Activated CD8-positive, alpha-beta T cell treated with anti-CD3 and anti-CD28 coated beads, Interleukin-2, amount 10 ng/mL, durations not matched to agents 7 days and 5 days (primary cell): ENCODE data around the gene PRRC2A. TPM values are rescaled to one million over a fixed set of nuclear protein-coding genes. Genes with fewer than 3 reads are reported as not detected.
A peak's percentile ranks its signal among the peaks of the same experiment; 100 is the strongest.
"Not testable (repeated sequence)": the region's sequence is repeated elsewhere in the genome, so short reads cannot be mapped to it uniquely, and the experiment has no call there.

ENCODE experiments used
- ATAC-seq: fragments of 150-1000 bp; cut with Tn5 transposase; one replicate; pipeline ENCODE4 v1.10.0; 2021; ENCODE audit warnings: moderate library complexity
- CTCF ChIA-PET: fragments of 350-600 bp; sonication (Branson Sonifier 250); formaldehyde crosslinking; loops from one replicate; lab custom pipeline; 2021; ENCODE audit warnings: antibody characterized with exemption; lab: Charles Lee
- POLR2A ChIA-PET: fragments of 350-600 bp; sonication (Branson Sonifier 250); formaldehyde crosslinking; loops from one replicate; lab custom pipeline; 2021; ENCODE audit warnings: antibody characterized with exemption; lab: Charles Lee
- DNase-seq: peaks from one replicate; pipeline ENCODE4 v3.0.0-alpha.2; 2020
- H3K27ac Mint-ChIP-seq: one replicate; pipeline ENCODE4 v1.8.0; 2021; ENCODE audit warnings: mild to moderate bottlenecking, mixed read lengths
- H3K27me3 Mint-ChIP-seq: one replicate; pipeline ENCODE4 v1.8.0; 2021; ENCODE audit warnings: low read depth, mixed read lengths
- H3K36me3 Mint-ChIP-seq: one replicate; pipeline ENCODE4 v1.8.0; 2021; ENCODE audit warnings: low read depth, mixed read lengths
- H3K4me1 Mint-ChIP-seq: one replicate; pipeline ENCODE4 v1.8.0; 2021; ENCODE audit warnings: low read depth, mixed read lengths
- H3K4me3 Mint-ChIP-seq: one replicate; pipeline ENCODE4 v1.8.0; 2021; ENCODE audit warnings: mild to moderate bottlenecking, mixed read lengths
- H3K9me3 Mint-ChIP-seq: one replicate; pipeline ENCODE4 v1.8.0; 2022; ENCODE audit warnings: mixed read lengths; ENCODE audit not compliant: insufficient read depth
- total RNA-seq, 2 experiments: library from RNA; stranded (reverse); gene quantifications; one replicate each; pipeline ENCODE4 v1.2.3, GENCODE V29; 2021

PRRC2A gene
- total RNA-seq, 2 experiments from 2014 or later: 260 to 279 TPM

DNA sequence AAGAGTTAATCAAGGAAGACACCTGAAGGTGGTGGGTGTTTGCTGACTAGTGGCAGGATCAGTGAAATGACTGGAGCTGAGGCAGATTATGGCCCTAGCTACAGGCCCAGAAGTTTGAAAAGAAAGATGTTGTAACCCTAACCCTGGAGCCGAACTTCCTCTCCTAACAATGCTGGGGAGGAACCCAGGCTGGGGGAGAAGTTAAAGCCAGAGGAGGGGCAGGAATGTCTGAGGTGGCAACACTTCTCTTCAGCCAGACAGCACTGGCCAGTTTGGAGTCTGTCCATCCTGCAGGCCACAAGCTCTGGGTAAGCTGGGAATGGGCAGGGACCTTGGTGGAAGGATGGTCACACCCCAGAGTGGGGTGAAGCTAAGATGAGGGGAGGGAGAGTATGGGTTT is 34.5 kb upstream of the PRRC2A start, which contains the start of gene LST1:
Gene LST1, plus strand, starts transcription at position 270 of the 400 bp plus-strand sequence. CDS start 1,023 bp downstream, outside the sequence.
- ChIA-PET POLR2A (interaction anchor here (0.8 to 14.3 kb wide), 8 partner anchors 9 to 66 kb away, joined by 3 to 388 read pairs (median 8); partner anchors contain the start of genes BAG6, DDX39B, NCR3 and TNF), CTCF (interaction anchor here (1.4 to 24.1 kb wide), 7 partner anchors 4 to 40 kb away, joined by 4 to 928 read pairs (median 15); partner anchors contain the start of genes ATP6V1G2, DDX39B, LST1 and LTA)
- Mint-ChIP-seq H3K4me3 (peak within 1 kb of the TSS; percentile 84), H3K4me1 (peaks cover 79% of the 10 kb centered on the region), H3K9me3 (no peaks in the 10 kb centered on the region), H3K36me3 (peaks cover 61% of the 10 kb centered on the region), H3K27ac (peak within 1 kb of the TSS; percentile 94), H3K27me3 (no peaks in the 10 kb centered on the region)
- ATAC-seq: peak; percentile 3
- DNase-seq: no peak

- peak; percentile 59 for DNase-seq
- H3K4me1 Mint-ChIP-seq: peaks cover 86% of the 10 kb centered on the region
- no peaks in the 10 kb centered on the region for H3K27me3 Mint-ChIP-seq
- peaks cover 59% of the 10 kb centered on the region for H3K36me3 Mint-ChIP-seq
- ChIA-PET POLR2A (interaction anchor here (0.7 to 14.3 kb wide), 9 partner anchors 8 to 66 kb away, joined by 3 to 388 read pairs (median 5); partner anchors contain the start of genes BAG6, DDX39B, NCR3 and TNF), CTCF (interaction anchor here (1.4 to 24.1 kb wide), 8 partner anchors 4 to 41 kb away, joined by 4 to 928 read pairs (median 13); partner anchors contain the start of genes ATP6V1G2, DDX39B, LST1 and LTA)
- ATAC-seq: peak; percentile 52
- peak overlapping the region; percentile 84 for H3K4me3 Mint-ChIP-seq
- peak overlapping the region; percentile 94 for H3K27ac Mint-ChIP-seq
- H3K9me3 Mint-ChIP-seq: no peaks in the 10 kb centered on the region
These were observed 33.8 kb upstream of the PRRC2A start for GRCh38 chr6:31586599-31587281.

- H3K27me3 Mint-ChIP-seq: no peaks in the 10 kb centered on the region
- DNase-seq (no peak), ATAC-seq (no peak)
- CTCF ChIA-PET: interaction anchor here (0.7 to 24.1 kb wide), 7 partner anchors 3 to 94 kb away, joined by 3 to 928 read pairs (median 15); partner anchors contain the start of genes ATP6V1G2, DDX39B, LST1 and LTA
- peak overlapping the region; percentile 84 for H3K4me3 Mint-ChIP-seq
- peaks cover 54% of the 10 kb centered on the region for H3K36me3 Mint-ChIP-seq
- peaks cover 91% of the 10 kb centered on the region for H3K4me1 Mint-ChIP-seq
- POLR2A ChIA-PET: interaction anchor here (0.9 to 4.8 kb wide), 6 partner anchors 9 to 46 kb away, joined by 4 to 48 read pairs (median 5); partner anchors contain the start of genes DDX39B and TNF
- H3K27ac Mint-ChIP-seq: peak overlapping the region; percentile 94
- H3K9me3 Mint-ChIP-seq: no peaks in the 10 kb centered on the region
These were observed 32.4 kb upstream of the PRRC2A start for GRCh38 chr6:31587791-31588777.

GRCh38 chr6:31588871-31589650 is 31.5 kb upstream of the PRRC2A start:
- ATAC-seq (no peak), DNase-seq (no peak)
- H3K4me1 Mint-ChIP-seq: peaks cover 90% of the 10 kb centered on the region
- POLR2A ChIA-PET: interaction anchor here (0.6 to 1.6 kb wide), 4 partner anchors 9 to 1014 kb away, joined by 3 to 5 read pairs (median 4); no protein-coding TSS in a partner anchor
- peak overlapping the region; percentile 38 for H3K4me3 Mint-ChIP-seq
- H3K9me3 Mint-ChIP-seq: no peaks in the 10 kb centered on the region
- no peaks in the 10 kb centered on the region for H3K27me3 Mint-ChIP-seq
- peaks cover 49% of the 10 kb centered on the region for H3K36me3 Mint-ChIP-seq
- H3K27ac Mint-ChIP-seq: peak overlapping the region; percentile 82
- CTCF ChIA-PET: interaction anchor here (18.5 to 24.1 kb wide), 3 partner anchors 2 to 43 kb away, joined by 504 to 928 read pairs (median 928); partner anchors contain the start of genes ATP6V1G2, DDX39B, LST1 and LTB

DNA sequence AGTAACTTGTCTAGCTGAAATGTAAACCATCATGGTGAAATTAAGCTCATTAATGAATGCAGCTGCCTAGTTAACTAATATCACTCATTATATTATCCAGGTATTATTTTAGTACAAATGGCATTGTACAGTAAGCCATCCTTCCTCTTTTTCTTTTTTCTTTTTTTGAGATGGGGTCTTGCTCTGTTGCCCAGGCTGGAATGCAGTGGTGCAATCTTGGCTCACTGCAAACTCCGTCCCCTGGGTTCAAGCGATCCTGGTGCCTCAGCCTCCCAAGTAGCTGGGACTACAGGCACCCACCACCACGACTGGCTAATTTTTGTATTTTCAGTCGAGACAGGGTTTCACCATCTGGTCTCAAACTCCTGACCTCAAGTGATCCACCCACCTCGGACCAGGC is 29.8 kb upstream of the PRRC2A start:
- Mint-ChIP-seq H3K4me1 (peaks cover 84% of the 10 kb centered on the region), H3K27ac (peak overlapping the region; percentile 43), H3K36me3 (peaks cover 49% of the 10 kb centered on the region), H3K4me3 (peak overlapping the region; percentile 85)
- H3K27me3 Mint-ChIP-seq, H3K9me3 Mint-ChIP-seq, ATAC-seq, DNase-seq: not testable (repeated sequence)
- ChIA-PET CTCF (interaction anchor here (0.8 to 24.1 kb wide), 4 partner anchors 0 to 538 kb away, joined by 3 to 928 read pairs (median 716); partner anchors contain the start of genes ATP6V1G2, DDX39B, LST1 and LTB), POLR2A (interaction anchor here (1.5 kb wide), 1 partner anchor 9 kb away, joined by 7 read pairs; the partner anchor contains the start of gene LTB)

DNA sequence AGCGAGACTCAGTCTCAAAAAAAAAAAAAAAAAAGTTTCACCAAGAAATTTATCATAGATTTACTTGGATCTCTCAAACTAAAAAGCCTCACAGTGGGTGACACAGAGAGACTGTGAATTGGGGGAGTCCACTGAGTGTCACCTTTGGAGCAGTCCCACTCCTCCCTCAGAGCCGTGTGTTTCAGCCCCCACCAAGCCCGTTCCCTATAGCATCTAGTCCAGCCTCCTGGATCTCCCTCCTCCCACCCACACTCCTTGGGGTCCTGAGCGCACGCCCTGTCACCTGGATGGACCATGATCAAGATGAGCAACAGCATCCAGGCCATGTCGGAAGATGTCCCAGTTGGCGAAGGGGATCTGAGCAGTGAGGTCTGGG is 28.1 kb upstream of the PRRC2A start:
- ChIA-PET POLR2A (interaction anchor here (0.8 to 8.1 kb wide), 11 partner anchors 13 to 235 kb away, joined by 3 to 388 read pairs (median 6); partner anchors contain the start of genes ATP6V1G2, DDX39B, HSPA1A and HSPA1B), CTCF (interaction anchor here (0.8 to 18.5 kb wide), 10 partner anchors 11 to 221 kb away, joined by 3 to 928 read pairs (median 8); partner anchors contain the start of genes AIF1, ATP6V1G2, BAG6 and DDX39B)
- Mint-ChIP-seq H3K27ac (peak overlapping the region; percentile 95), H3K4me1 (peaks cover 82% of the 10 kb centered on the region), H3K36me3 (peaks cover 43% of the 10 kb centered on the region), H3K9me3 (no peaks in the 10 kb centered on the region), H3K27me3 (no peaks in the 10 kb centered on the region), H3K4me3 (peak overlapping the region; percentile 85)
- peak; percentile 39 for ATAC-seq
- DNase-seq: no peak

GRCh38 chr6:31597006-31597405 is 23.5 kb upstream of the PRRC2A start:
- Mint-ChIP-seq H3K27ac (peak overlapping the region; percentile 43), H3K4me3 (no peak overlapping the region), H3K4me1 (peaks cover 59% of the 10 kb centered on the region), H3K36me3 (peaks cover 6% of the 10 kb centered on the region), H3K27me3 (no peaks in the 10 kb centered on the region), H3K9me3 (no peaks in the 10 kb centered on the region)
- DNase-seq (peak; percentile 68), ATAC-seq (peak; percentile 68)
- CTCF ChIA-PET: interaction anchor here (1.2 to 18.5 kb wide), 9 partner anchors 15 to 104 kb away, joined by 3 to 928 read pairs (median 73); partner anchors contain the start of genes AIF1, ATP6V1G2, DDX39B and LST1
- POLR2A ChIA-PET: interaction anchor here (0.7 to 8.1 kb wide), 11 partner anchors 10 to 102 kb away, joined by 3 to 388 read pairs (median 6); partner anchors contain the start of genes ATP6V1G2, BAG6, DDX39B and LST1

- no peak for ATAC-seq
- no peak for DNase-seq
- Mint-ChIP-seq H3K4me1 (peaks cover 5% of the 10 kb centered on the region), H3K4me3 (no peak overlapping the region), H3K36me3 (no peaks in the 10 kb centered on the region), H3K27ac (peak overlapping the region; percentile 64), H3K27me3 (peaks cover 6% of the 10 kb centered on the region), H3K9me3 (no peaks in the 10 kb centered on the region)
- ChIA-PET CTCF (interaction anchor here (1.2 to 1.5 kb wide), 2 partner anchors 9 to 56 kb away, joined by 4 read pairs; no protein-coding TSS in a partner anchor), POLR2A (no interaction called here)
These were observed 13.2 kb upstream of the PRRC2A start for GRCh38 chr6:31607317-31607716.

GRCh38 chr6:31609519-31610406 is 10.8 kb upstream of the PRRC2A start:
- POLR2A ChIA-PET: interaction anchor here (0.6 to 0.7 kb wide), 2 partner anchors 12 to 69 kb away, joined by 3 read pairs; no protein-coding TSS in a partner anchor
- ATAC-seq (no peak), DNase-seq (no peak)
- no peak overlapping the region for H3K27ac Mint-ChIP-seq
- H3K4me3 Mint-ChIP-seq: no peak overlapping the region
- H3K4me1 Mint-ChIP-seq: peaks cover 15% of the 10 kb centered on the region
- H3K36me3 Mint-ChIP-seq: no peaks in the 10 kb centered on the region
- CTCF ChIA-PET: interaction anchor here (0.7 to 12.5 kb wide), 8 partner anchors 13 to 64 kb away, joined by 3 to 130 read pairs (median 4); partner anchors contain the start of genes ATP6V1G2, LST1, LTB and NCR3
- no peaks in the 10 kb centered on the region for H3K27me3 Mint-ChIP-seq
- no peaks in the 10 kb centered on the region for H3K9me3 Mint-ChIP-seq
